Stimulated activated CD4-positive, alpha-beta T cell treated with anti-CD3 and anti-CD28 coated beads, Interleukin-4, amount 100 ng/mL, for 4 hours (primary cell): Measurements from ENCODE around the gene IGIP.
"Not testable (repeated sequence)": the region's sequence is repeated elsewhere in the genome, so short reads cannot be mapped to it uniquely, and the experiment has no call there.

Experiments
- DNase-seq, 2 experiments: peaks; one replicate each; pipeline ENCODE4 v3.0.0-alpha.2; 2020

IGIP gene

GRCh38 chr5:140143521-140144258, 18.0 kb downstream of the IGIP start:
- no peak for DNase-seq

DNA sequence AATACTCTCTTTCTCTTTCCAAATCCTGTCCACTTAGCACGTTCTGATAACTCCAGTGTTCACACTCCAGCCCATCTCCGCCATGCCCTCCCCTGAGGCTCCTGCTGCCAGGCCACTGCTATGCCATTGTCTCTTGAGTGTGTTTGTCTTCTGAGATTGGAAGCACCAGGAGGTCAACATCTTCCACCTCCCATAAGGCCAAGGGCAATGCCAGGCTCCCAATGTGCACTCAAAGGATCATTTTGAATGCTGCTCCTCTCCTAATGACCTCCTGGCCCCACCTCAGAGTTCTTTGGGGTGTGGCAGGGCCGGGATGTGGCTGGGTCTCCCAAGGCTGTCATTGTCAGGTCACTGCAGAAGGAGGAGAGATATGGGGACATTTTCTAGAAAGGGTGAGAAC, 19.5 kb downstream of the IGIP start:
- DNase-seq, result no peak

DNA sequence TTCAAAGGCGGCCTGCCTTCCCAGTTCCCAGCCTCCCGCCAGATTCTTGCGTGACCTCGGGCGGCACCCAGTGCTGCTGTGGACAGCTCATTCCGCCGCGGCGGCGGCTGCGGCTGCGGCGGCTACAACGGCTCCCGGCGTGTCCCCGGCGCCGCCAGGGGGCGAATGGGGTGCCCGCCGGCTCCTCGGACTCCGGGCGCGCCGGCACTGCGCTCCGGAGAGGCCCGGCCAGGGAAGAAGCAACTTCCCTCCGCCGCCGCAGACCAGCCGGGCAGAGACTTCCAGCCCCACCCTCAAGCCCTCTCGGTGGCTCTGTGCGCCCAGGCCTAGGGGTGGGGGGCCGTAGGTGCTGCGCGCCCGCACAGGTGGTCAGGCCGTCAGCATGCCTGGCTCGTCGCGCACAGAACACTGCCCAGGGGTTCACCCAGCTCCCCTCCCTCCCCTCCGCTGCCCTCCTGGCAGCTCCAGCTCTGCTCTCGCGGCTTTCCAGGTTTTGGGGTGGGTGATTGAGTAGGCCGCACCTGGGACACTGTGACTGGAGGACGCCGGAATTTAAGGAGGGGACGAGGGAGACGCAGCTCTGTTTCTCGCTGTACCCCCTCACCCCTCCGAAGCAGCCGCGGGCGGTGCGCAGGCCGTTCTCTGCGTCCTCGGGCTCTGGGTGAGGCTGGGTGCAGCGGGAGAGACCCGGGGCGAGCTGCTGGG, 20.2 kb downstream of the IGIP start:
- DNase-seq, result peak; percentile 40 to 59

DNA sequence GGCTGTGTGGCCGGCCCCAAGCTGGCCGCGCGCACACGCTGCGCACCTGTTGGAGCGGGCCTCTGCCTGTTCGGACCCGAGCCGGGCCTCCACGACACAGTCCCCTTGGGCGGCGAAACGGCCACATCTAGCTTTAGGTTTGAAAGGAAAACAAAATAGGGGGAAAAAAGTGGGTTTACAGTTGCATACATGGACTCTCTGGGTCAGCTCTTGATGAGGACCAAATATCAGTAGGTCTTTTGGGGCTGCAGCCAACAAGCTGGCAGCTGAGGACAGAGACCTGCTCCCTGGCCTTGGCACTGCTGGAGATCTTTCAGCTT, 20.7 kb downstream of the IGIP start:
- no peak for DNase-seq

- DNase-seq, result no peak
These were observed 21.7 kb downstream of the IGIP start for GRCh38 chr5:140147460-140147859.

- no peak for DNase-seq
These were observed 22.8 kb downstream of the IGIP start for GRCh38 chr5:140148508-140148907.

GRCh38 chr5:140150201-140150600, 24.5 kb downstream of the IGIP start:
- no peak for DNase-seq

GRCh38 chr5:140151144-140152021, 25.6 kb downstream of the IGIP start:
- no peak for DNase-seq

- DNase-seq, result no peak
These were observed 26.6 kb downstream of the IGIP start for GRCh38 chr5:140152022-140152999.

DNA sequence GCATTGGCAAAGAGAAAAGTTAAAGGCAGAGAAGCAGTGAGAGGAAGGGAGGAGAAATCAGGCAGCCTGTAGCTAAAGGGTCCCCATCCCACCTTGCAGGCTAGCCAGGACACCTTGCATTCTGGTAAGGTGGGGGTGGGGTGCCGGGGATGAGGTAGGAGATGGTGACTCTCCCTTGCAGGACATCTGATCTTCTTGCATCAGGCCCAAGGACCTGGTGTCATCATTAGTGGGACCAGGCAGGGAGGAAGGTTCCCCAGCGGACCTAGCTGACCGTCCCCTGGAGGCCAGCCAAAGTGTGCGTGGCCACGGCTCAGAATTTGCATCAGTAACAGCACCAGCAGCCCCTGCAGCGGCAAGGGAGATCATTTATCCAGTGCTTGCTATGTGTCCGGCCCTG, 27.5 kb downstream of the IGIP start:
- DNase-seq, result no peak

- no peak for DNase-seq
These were observed 28.2 kb downstream of the IGIP start for GRCh38 chr5:140153905-140154304.

GRCh38 chr5:140154710-140155381, 29.1 kb downstream of the IGIP start:
- not testable (repeated sequence) for DNase-seq

DNA sequence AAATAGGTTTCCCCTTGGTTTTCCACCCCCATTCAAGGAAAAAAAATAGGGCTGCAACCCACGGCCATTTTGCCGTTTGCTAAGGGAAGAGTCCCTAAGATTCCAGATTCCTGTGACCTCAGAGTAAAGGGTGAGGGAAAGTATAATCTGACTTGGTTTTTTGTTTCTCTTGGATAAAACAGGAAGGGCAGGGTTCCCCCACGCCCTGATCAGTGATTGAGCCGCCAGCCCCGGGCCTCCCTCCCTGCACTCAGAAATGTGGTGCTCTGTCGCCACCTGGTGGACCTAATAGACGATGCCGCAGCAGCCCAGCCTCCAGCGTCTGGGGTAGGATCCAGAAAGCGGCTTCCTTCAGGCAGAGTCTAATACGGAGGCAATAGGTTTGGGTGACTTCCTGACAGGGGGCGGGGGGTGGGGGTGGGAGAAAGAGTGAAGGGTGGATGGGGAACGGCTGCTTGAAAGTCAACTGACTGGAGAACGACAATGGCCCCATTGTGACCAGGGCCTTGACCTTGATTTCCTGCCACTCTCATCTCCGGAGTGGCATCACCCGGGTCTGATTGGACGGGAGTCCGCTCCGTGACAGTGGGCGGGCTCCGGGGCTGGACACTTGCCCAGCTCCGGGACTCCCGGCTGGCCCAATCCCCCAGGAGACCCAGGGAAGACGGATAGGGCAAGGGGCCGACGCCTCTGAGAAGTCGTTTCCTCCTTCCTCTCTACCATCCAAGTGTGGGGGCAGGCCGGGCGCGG, 31.5 kb downstream of the IGIP start:
- peak; percentile 78 to 83 for DNase-seq

- no peak for DNase-seq
These were observed 33.5 kb downstream of the IGIP start for GRCh38 chr5:140159014-140159927.

DNA sequence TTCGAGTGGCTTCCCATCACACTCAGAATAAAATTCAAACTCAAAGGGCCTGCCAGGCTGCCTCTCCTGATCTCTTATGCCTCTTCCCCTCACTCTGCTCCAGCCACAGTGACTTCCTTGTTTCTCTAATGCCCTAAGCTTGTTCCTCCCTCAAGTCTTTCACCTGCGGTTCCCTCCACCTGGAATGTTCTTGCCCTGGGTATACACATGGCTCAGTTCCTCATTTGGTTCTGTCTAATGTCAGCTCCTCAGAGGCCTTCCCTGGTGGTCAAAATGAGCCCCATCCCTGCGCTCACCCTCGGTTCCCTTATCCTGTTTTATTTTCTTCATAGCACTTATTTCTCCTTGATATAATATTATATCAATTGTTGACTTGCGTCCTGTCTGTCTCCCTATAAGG, 36.5 kb downstream of the IGIP start:
- DNase-seq, result no peak

GRCh38 chr5:140162781-140163180, 37.0 kb downstream of the IGIP start:
- no peak for DNase-seq

GRCh38 chr5:140165101-140165922, 39.6 kb downstream of the IGIP start:
- DNase-seq, result no peak

DNA sequence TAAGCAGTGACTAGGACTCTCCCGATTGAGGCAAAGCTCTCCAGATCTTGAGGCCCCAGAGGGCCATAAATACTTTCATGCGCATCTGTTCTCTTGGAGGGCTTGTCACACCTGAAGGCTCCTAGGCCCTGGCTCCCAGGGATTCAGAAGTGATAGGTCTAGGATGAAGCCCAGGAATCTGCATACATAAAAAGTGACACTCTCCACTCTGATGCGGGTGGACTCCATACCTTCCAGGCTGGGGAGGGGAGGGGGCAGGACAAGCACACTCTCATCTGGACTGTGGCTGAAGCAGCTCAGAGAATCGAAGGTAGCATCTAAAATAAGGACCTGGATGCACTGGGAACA, 40.2 kb downstream of the IGIP start:
- no peak for DNase-seq

DNA sequence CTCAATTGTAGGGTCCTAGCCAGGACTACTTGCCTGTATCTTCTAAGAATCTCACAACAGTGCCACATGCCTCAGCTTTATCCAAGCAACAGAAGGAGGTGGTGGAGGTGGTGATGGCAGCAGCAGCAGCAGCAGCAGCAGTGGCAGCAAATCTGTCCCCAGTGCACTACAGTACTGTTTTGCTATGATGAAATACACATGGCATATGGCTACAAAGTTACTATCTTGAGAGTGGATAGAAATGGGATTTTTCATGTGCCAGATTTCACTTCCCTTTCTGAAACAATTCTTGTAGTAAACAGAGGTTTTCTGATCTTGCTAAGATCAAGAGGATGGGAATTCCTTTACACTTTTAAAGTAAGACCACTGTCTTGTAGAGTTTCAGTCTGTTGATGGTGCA, 41.2 kb downstream of the IGIP start:
- no peak for DNase-seq
